Mucosa of rectum (tissue), 2 donors: ENCODE data around the gene PAM.

Source experiments
- H3K27ac ChIP-seq, 2 donors: one replicate each; pipeline ENCODE4 v1.7.0; 2013; ENCODE audit warnings: inconsistent platforms in 2 of 2, low read depth in 2 of 2, low read length in 2 of 2
- H3K27me3 ChIP-seq, 2 donors: one replicate each; pipeline ENCODE4 v1.7.0; 2013; ENCODE audit warnings: low read length in 2 of 2; ENCODE audit not compliant: control insufficient read depth in 2 of 2, insufficient read depth in 2 of 2
- H3K36me3 ChIP-seq, 2 donors: one replicate each; pipeline ENCODE4 v1.7.0; 2013; ENCODE audit warnings: low read length in 2 of 2; ENCODE audit not compliant: control insufficient read depth in 2 of 2, insufficient read depth in 2 of 2
- H3K4me1 ChIP-seq, 2 donors: one replicate each; pipeline ENCODE4 v1.7.0; 2013; ENCODE audit warnings: low read length in 2 of 2, mild to moderate bottlenecking in 1 of 2; ENCODE audit not compliant: control insufficient read depth in 2 of 2, insufficient read depth in 2 of 2
- H3K4me3 ChIP-seq, 2 donors: one replicate each; pipeline ENCODE4 v1.7.0; 2013; ENCODE audit warnings: low read length in 2 of 2
- H3K9ac ChIP-seq, 2 donors: one replicate each; pipeline ENCODE4 v1.7.0; 2013; ENCODE audit warnings: low read length in 2 of 2, low read depth in 1 of 2, mild to moderate bottlenecking in 1 of 2
- H3K9me3 ChIP-seq, 2 donors: one replicate each; pipeline ENCODE4 v1.7.0; 2013; ENCODE audit warnings: low read length in 2 of 2; ENCODE audit not compliant: control insufficient read depth in 2 of 2
- donor health status: healthy.
- donor health status: Normal muscosa, but diverticular disease.

PAM gene

DNA sequence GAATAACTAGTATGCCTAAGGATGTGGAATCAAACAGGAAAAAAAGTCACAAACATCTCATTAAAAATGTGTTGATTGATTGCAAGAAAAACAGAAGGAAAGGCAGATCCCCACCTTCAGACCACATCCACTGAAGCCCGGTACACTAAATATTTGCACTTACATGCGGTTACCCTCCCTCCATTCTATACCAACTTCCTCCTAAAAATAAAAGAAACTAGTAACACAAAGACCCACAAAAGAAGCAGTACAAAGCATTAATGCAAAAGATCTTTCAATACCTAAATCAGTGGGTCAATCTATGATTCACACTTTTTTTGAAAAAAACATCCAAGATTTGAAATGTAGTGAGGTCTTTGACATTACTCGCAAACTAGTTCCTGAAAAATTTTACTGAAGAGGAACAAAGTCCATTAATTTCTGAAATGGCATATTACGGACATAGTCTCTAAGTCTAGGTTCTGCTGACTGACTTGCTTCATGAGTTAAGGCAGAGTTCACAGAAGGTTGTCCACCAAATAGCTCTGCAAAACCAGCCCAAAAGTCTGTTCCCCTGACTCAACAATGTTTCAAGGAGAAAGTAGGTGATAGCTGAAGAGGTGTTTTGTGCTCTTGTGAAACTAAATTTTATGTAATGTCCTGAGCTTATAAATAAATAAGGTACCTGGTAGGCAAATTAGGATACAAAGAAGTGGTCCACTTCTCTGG lies 100.7 kb downstream of the PAM start:
- H3K9ac ChIP-seq = no peak overlapping the region
- no peaks in the 10 kb centered on the region for H3K27me3 ChIP-seq
- H3K9me3 ChIP-seq = no peaks in the 10 kb centered on the region
- H3K36me3 ChIP-seq = no peaks in the 10 kb centered on the region
- no peak overlapping the region for H3K27ac ChIP-seq
- H3K4me1 ChIP-seq = no peaks in the 10 kb centered on the region
- no peak overlapping the region for H3K4me3 ChIP-seq

DNA sequence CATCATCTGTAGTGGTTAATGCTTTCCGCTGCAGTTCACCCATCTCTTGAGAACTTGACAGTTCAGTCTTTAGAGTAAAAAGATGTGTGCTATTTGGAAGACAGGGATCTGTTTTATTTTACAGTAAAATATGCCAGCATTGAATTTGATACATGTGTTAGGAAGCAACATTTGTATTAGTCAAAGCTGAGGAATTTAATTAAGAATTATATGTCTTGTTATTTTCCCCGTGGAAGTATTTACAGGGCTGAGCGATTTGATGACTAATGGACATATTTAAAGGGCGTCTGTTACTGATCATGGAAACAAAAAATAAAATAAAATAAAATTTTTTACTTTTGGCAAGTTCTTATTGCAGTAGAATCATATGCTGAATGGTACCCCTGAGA lies 101.3 kb downstream of the PAM start:
- no peaks in the 10 kb centered on the region for H3K27me3 ChIP-seq
- H3K4me1 ChIP-seq = no peaks in the 10 kb centered on the region
- no peak overlapping the region for H3K9ac ChIP-seq
- no peaks in the 10 kb centered on the region for H3K36me3 ChIP-seq
- no peak overlapping the region for H3K27ac ChIP-seq
- H3K4me3 ChIP-seq = no peak overlapping the region
- no peaks in the 10 kb centered on the region for H3K9me3 ChIP-seq

DNA sequence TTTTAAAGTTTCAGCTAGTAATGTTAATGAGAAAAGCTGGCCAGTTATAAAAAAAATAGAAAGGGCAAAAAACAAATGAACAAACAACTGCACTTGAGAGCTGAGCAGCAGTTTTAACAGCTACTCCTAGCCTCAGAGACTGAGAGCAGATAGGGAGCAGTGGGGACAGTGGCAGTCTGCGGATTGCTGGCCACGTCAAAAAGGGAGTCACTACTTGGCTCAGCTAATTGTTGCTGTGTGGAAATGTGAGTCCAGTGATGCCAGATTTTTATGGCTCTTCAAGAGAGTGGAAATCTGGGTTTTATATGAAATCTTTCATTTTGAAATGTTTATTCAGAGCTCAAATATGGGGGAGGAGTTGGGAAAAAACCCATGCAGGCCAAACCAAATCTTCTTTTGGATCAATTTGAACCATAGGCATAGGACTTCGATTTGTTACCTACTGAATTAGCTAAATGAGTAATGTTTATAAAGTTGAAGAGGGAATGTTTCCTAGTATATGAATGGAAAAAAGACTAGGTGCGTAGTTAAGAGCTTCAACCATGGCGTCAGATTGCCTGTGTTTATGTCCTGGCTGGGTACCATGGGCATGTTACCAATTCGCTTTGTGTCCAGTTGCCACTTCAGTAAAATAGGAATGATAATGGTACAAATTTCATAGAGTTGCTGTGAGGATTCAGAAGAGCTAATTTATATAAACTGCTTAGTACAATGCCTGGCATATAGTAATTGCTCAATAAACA lies 102.1 kb downstream of the PAM start:
- Histone ChIP-seq H3K4me1 (no peaks in the 10 kb centered on the region), H3K9me3 (no peaks in the 10 kb centered on the region), H3K27me3 (no peaks in the 10 kb centered on the region), H3K4me3 (no peak overlapping the region), H3K36me3 (no peaks in the 10 kb centered on the region), H3K27ac (no peak overlapping the region), H3K9ac (no peak overlapping the region)

- Histone ChIP-seq H3K9ac (no peak overlapping the region), H3K27me3 (no peaks in the 10 kb centered on the region), H3K4me1 (peaks cover 0 to 2% of the 10 kb centered on the region in 2 donors), H3K27ac (no peak overlapping the region), H3K36me3 (no peaks in the 10 kb centered on the region), H3K4me3 (no peak overlapping the region), H3K9me3 (no peaks in the 10 kb centered on the region)
Observed at GRCh38 chr5:102858221-102858620, 103.1 kb downstream of the PAM start.

- Histone ChIP-seq H3K4me3 (no peak overlapping the region), H3K27ac (no peak overlapping the region), H3K36me3 (no peaks in the 10 kb centered on the region), H3K9ac (no peak overlapping the region), H3K27me3 (no peaks in the 10 kb centered on the region), H3K9me3 (no peaks in the 10 kb centered on the region), H3K4me1 (peaks cover 0 to 2% of the 10 kb centered on the region in 2 donors)
Observed at GRCh38 chr5:102858808-102859207, 103.7 kb downstream of the PAM start.

- Histone ChIP-seq H3K27ac (no peak overlapping the region), H3K4me3 (no peak overlapping the region), H3K9me3 (no peaks in the 10 kb centered on the region), H3K4me1 (peaks cover 0 to 2% of the 10 kb centered on the region in 2 donors), H3K27me3 (no peaks in the 10 kb centered on the region), H3K36me3 (no peaks in the 10 kb centered on the region), H3K9ac (no peak overlapping the region)
Observed at GRCh38 chr5:102860035-102860434, 104.9 kb downstream of the PAM start.

GRCh38 chr5:102863058-102863457 lies 108.0 kb downstream of the PAM start:
- Histone ChIP-seq H3K27ac (no peak overlapping the region), H3K9me3 (no peaks in the 10 kb centered on the region), H3K27me3 (no peaks in the 10 kb centered on the region), H3K4me3 (no peak overlapping the region), H3K4me1 (peaks cover 4 to 12% of the 10 kb centered on the region in 2 donors), H3K9ac (no peak overlapping the region), H3K36me3 (no peaks in the 10 kb centered on the region)

- no peak overlapping the region for H3K4me3 ChIP-seq
- H3K9ac ChIP-seq = no peak overlapping the region
- H3K4me1 ChIP-seq = peaks cover 4 to 12% of the 10 kb centered on the region in 2 donors
- H3K27ac ChIP-seq = no peak overlapping the region
- no peaks in the 10 kb centered on the region for H3K36me3 ChIP-seq
- no peaks in the 10 kb centered on the region for H3K27me3 ChIP-seq
- no peaks in the 10 kb centered on the region for H3K9me3 ChIP-seq
Observed at GRCh38 chr5:102863764-102864560, 108.9 kb downstream of the PAM start.

- Histone ChIP-seq H3K4me3 (peak overlapping the region in 1 of 2 donors; percentile 82), H3K9me3 (no peaks in the 10 kb centered on the region), H3K4me1 (peaks cover 4 to 12% of the 10 kb centered on the region in 2 donors), H3K27ac (peak overlapping the region in 1 of 2 donors; percentile 48), H3K36me3 (no peaks in the 10 kb centered on the region), H3K27me3 (no peaks in the 10 kb centered on the region), H3K9ac (peak overlapping the region in 1 of 2 donors; percentile 38)
Observed at GRCh38 chr5:102865171-102865509, 110.0 kb downstream of the PAM start.
